Right lobe of liver (tissue), 4 donors: ENCODE measurements around the gene SLC41A3.

ENCODE experiments used
- POLR2A ChIP-seq: fragments of 450-650 bp; IDR thresholded peaks from one replicate; pipeline ENCODE4 v1.6.1; 2017; ENCODE audit warnings: antibody characterized with exemption, mild to moderate bottlenecking
- TF ChIP-seq, protein P1 (sequence below), 4 donors: fragments of 200-600 bp in 3 of 4; fragments of 450-650 bp in 1 of 4; IDR thresholded peaks; one replicate each; pipeline versions ENCODE4 v1.5.1 to v1.8.0; 2016 to 2022; ENCODE audit warnings: antibody characterized with exemption in 4 of 4, mild to moderate bottlenecking in 2 of 4
- donor health status: DM: no; HTN: no; CAD: no.
- donor health status: DM: no; HTN: no; CAD: no.
- donor health status: DM: no; HTN: yes; CAD: no.

DNA sequence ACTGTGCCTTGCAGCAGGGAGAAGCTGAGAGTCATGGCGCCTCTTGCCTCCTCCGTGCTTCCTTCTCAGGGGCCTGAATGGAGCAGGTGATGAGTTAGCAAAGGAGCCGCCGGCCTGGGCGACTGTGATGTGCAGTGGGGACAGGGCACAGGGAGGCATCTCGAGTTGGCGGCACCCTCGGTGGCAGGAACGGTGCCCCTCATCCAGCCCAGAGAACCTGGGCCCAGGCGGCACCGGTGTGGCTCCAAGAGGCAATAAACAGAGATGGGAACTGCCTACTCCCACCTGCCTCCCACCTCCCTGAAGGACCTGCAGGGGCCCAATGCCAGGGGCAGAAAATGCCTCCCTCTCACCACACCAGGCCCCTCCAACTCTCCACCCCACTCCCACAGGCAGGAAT is 6.2 kb downstream of the SLC41A3 start:
- TF ChIP-seq, protein P1, sequence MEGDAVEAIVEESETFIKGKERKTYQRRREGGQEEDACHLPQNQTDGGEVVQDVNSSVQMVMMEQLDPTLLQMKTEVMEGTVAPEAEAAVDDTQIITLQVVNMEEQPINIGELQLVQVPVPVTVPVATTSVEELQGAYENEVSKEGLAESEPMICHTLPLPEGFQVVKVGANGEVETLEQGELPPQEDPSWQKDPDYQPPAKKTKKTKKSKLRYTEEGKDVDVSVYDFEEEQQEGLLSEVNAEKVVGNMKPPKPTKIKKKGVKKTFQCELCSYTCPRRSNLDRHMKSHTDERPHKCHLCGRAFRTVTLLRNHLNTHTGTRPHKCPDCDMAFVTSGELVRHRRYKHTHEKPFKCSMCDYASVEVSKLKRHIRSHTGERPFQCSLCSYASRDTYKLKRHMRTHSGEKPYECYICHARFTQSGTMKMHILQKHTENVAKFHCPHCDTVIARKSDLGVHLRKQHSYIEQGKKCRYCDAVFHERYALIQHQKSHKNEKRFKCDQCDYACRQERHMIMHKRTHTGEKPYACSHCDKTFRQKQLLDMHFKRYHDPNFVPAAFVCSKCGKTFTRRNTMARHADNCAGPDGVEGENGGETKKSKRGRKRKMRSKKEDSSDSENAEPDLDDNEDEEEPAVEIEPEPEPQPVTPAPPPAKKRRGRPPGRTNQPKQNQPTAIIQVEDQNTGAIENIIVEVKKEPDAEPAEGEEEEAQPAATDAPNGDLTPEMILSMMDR (IDR thresholded peaks at IDR 0.05), result no peak
- no peak for TF ChIP-seq POLR2A
